Smooth muscle cell (in vitro differentiated cells): ENCODE measurements around the gene GPNMB. TPM values are rescaled to one million over a fixed set of nuclear protein-coding genes. Genes with fewer than 3 reads are reported as not detected.

ENCODE experiments used
- DNase-seq: peaks from one replicate; lab custom pipeline; 2025; ENCODE audit not compliant: unreplicated experiment; lab: John Stamatoyannopoulos, UW
- H2AFZ ChIP-seq: fragments of 200-600 bp; sonication (generic); 2 replicates; pipeline ENCODE4 v1.6.0; 2016; ENCODE audit warnings: antibody characterized with exemption, low read depth, mild to moderate bottlenecking
- H3F3A ChIP-seq: fragments of 200-600 bp; sonication (generic); 2 replicates; pipeline ENCODE4 v1.6.0; 2017; ENCODE audit warnings: antibody characterized with exemption, low read depth
- H3K27ac ChIP-seq: fragments of 200-600 bp; sonication (generic); 2 replicates; pipeline ENCODE4 v1.5.1; 2016; ENCODE audit warnings: low read depth, mild to moderate bottlenecking
- H3K27me3 ChIP-seq: fragments of 200-600 bp; sonication (generic); 2 replicates; pipeline ENCODE4 v1.6.1; 2016; ENCODE audit warnings: low read depth, mild to moderate bottlenecking
- H3K36me3 ChIP-seq: fragments of 200-600 bp; sonication (generic); 2 replicates; pipeline ENCODE4 v1.5.1; 2016; ENCODE audit warnings: low read depth
- H3K4me1 ChIP-seq: fragments of 200-600 bp; sonication (generic); 2 replicates; pipeline ENCODE4 v1.5.1; 2016; ENCODE audit warnings: low read depth
- H3K4me2 ChIP-seq: fragments of 200-600 bp; sonication (generic); 2 replicates; pipeline ENCODE4 v1.6.0; 2016; ENCODE audit warnings: mild to moderate bottlenecking
- H3K4me3 ChIP-seq: fragments of 200-600 bp; sonication (generic); 2 replicates; pipeline ENCODE4 v1.5.1; 2016; ENCODE audit warnings: mild to moderate bottlenecking
- H3K79me2 ChIP-seq: fragments of 200-600 bp; sonication (generic); 2 replicates; pipeline ENCODE4 v1.6.0; 2016; ENCODE audit warnings: low read depth, mild to moderate bottlenecking
- H3K9ac ChIP-seq: fragments of 200-600 bp; sonication (generic); 2 replicates; pipeline ENCODE4 v1.6.0; 2016; ENCODE audit warnings: low read depth
- H3K9me3 ChIP-seq: fragments of 200-600 bp; sonication (generic); replicated peaks from 2 replicates; pipeline ENCODE4 v1.5.1; 2016; ENCODE audit warnings: low read depth
- H4K20me1 ChIP-seq: fragments of 200-600 bp; sonication (generic); 2 replicates; pipeline ENCODE4 v1.6.0; 2016; ENCODE audit warnings: low read depth
- CTCF ChIP-seq: fragments of 200-600 bp; sonication (generic); IDR thresholded peaks from 2 replicates; pipeline ENCODE4 v1.5.1; 2017; ENCODE audit warnings: borderline replicate concordance, mild to moderate bottlenecking, antibody characterized with exemption; ENCODE audit not compliant: insufficient read depth, poor library complexity, severe bottlenecking
- WGBS: methylation state at CpG from one replicate; pipeline ENCODE4 v1.1.7; 2016; ENCODE audit warnings: low lambda C conversion rate; 5-methylcytosine and 5-hydroxymethylcytosine counted together
- polyA plus RNA-seq: library from polyadenylated mRNA; unstranded; fragments of >200 nt; fragmentation: Nextera tagmentation; extraction: Ambion mirVana; gene quantifications from 2 replicates; pipeline ENCODE4 v1.2.1, GENCODE V29; 2016
- total RNA-seq: library from RNA; depleted of rRNA; stranded (reverse); fragments of >200 nt; gene quantifications from 2 replicates; pipeline ENCODE4 v1.2.3, GENCODE V29; 2014

GPNMB gene
- total and polyA plus RNA-seq, 2 experiments from 2014 or later = 13.6 to 26.1 TPM

DNA sequence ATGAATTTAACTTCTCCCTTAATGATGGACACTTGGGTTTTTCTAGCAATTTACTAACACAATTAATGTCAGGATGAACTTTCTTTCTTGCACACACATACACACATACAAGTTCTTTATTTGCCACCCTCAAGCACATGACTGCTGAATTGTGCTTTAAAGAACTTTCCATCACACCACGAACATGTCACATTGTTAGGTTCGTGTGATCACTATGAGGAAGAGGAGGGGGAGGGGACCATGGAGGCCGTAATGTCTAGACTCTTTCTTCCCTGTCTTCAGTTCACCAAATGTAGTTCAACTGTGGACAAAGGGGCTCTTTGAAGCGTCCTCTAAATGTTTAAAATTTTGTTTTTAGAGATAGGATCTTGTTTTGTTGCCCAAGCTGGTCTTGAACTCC, 33.7 kb upstream of the GPNMB start:
- Histone ChIP-seq H3K27me3 (no peaks in the 10 kb centered on the region), H3K4me1 (no peaks in the 10 kb centered on the region), H3K36me3 (no peaks in the 10 kb centered on the region), H3K9ac (no peak overlapping the region), H3K27ac (no peak overlapping the region), H3K4me3 (no peak overlapping the region), H3F3A (no peaks in the 10 kb centered on the region), H3K4me2 (no peak overlapping the region), H3K79me2 (no peaks in the 10 kb centered on the region), H4K20me1 (no peaks in the 10 kb centered on the region), H3K9me3 (no peaks in the 10 kb centered on the region), H2AFZ (no peak overlapping the region)
- WGBS = 92% methylated on average over 4 of the region's 4 CpGs
- TF ChIP-seq CTCF = no peak
- DNase-seq = no peak

GRCh38 chr7:23213755-23214154, 32.8 kb upstream of the GPNMB start:
- TF ChIP-seq CTCF = no peak
- Histone ChIP-seq H3K9me3 (no peaks in the 10 kb centered on the region), H3K4me1 (no peaks in the 10 kb centered on the region)

GRCh38 chr7:23214423-23214822, 32.2 kb upstream of the GPNMB start:
- DNase-seq = no peak
- Histone ChIP-seq H3K4me2 (no peak overlapping the region), H3K79me2 (no peaks in the 10 kb centered on the region), H3F3A (no peaks in the 10 kb centered on the region), H3K9me3 (no peaks in the 10 kb centered on the region), H4K20me1 (no peaks in the 10 kb centered on the region), H3K27me3 (no peaks in the 10 kb centered on the region), H3K27ac (no peak overlapping the region), H3K4me1 (no peaks in the 10 kb centered on the region), H3K36me3 (no peaks in the 10 kb centered on the region), H3K9ac (no peak overlapping the region), H3K4me3 (no peak overlapping the region), H2AFZ (no peak overlapping the region)
- 60% methylated on average over 5 of the region's 5 CpGs for WGBS
- no peak for TF ChIP-seq CTCF

More at GRCh38 chr7:23213755-23214154, 32.8 kb upstream of the GPNMB start:
- Histone ChIP-seq H2AFZ (no peak overlapping the region), H3K27ac (no peak overlapping the region), H3K4me2 (no peak overlapping the region), H3K36me3 (no peaks in the 10 kb centered on the region), H3K9ac (no peak overlapping the region), H3F3A (no peaks in the 10 kb centered on the region), H4K20me1 (no peaks in the 10 kb centered on the region), H3K27me3 (no peaks in the 10 kb centered on the region), H3K79me2 (no peaks in the 10 kb centered on the region), H3K4me3 (no peak overlapping the region)
- WGBS = 94% methylated on average over 11 of the region's 11 CpGs
- no peak for DNase-seq

DNA sequence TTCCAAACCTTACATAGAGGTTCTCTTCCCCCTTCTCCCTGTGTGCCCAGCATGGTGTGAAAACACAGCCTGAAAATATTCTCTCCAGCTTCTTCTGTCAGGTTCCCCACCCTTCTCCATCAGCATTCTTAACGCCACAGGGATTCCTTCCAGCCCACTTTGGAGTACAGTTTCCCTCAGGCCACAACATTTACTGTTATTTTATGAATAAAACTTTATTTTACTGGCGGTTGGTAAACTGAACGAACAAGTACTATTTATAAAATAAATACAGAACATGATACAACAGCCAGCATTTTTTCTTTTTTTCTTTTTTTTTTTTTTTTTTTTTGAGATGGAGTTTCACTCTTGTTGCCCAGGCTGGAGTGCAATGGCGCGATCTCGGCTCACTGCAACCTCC, 31.6 kb upstream of the GPNMB start:
- Histone ChIP-seq H3K27ac (no peak overlapping the region), H3K4me2 (no peak overlapping the region), H3K27me3 (no peaks in the 10 kb centered on the region), H2AFZ (no peak overlapping the region), H3K4me3 (no peak overlapping the region), H3K9me3 (no peaks in the 10 kb centered on the region), H3K79me2 (no peaks in the 10 kb centered on the region), H3F3A (no peaks in the 10 kb centered on the region), H3K4me1 (no peaks in the 10 kb centered on the region), H3K36me3 (no peaks in the 10 kb centered on the region), H4K20me1 (no peaks in the 10 kb centered on the region), H3K9ac (no peak overlapping the region)
- DNase-seq = no peak
- no peak for TF ChIP-seq CTCF
- 95% methylated on average over 6 of the region's 6 CpGs for WGBS
